HepG2 (cell line): ENCODE results near the gene SYNE1. TPM values are rescaled to one million over a fixed set of nuclear protein-coding genes. Genes with fewer than 3 reads are reported as not detected.
A peak's percentile ranks its signal among the peaks of the same experiment; 100 is the strongest.

Experiments
- ATAC-seq: fragments of 200-7000 bp; cut with Tn5 transposase; 3 replicates; pipeline ENCODE4 v1.9.1; 2020; ENCODE audit warnings: mild to moderate bottlenecking, moderate library complexity
- BruUV-seq: library from RNA; stranded (reverse); fragments of 400-500 nt; replicated peaks from 2 replicates; lab custom pipeline; 2021; lab: Mats Ljungman, UMichigan
- CTCF ChIA-PET: fragments of 300-600 bp; formaldehyde crosslinking; extraction: SDS; loops from one replicate; lab custom pipeline; 2021; ENCODE audit warnings: low total read pairs, inconsistent platforms, low intra/inter-chr PET ratio; lab: Yijun Ruan, JAX
- POLR2A ChIA-PET: fragments of 350-600 bp; sonication (Branson Sonifier 250); formaldehyde crosslinking; loops from one replicate; lab custom pipeline; 2020; ENCODE audit warnings: antibody characterized with exemption, inconsistent platforms; lab: Yijun Ruan, JAX
- DNase-seq: peaks from one replicate; pipeline ENCODE4 v3.0.0-alpha.2; 2015; ENCODE audit warnings: low spot score
- FAIRE-seq: peaks from 3 replicates; lab custom pipeline; 2011; peaks lifted over from hg19 to GRCh38; lab: Jason Lieb, UNC
- H2AFZ ChIP-seq: one replicate; pipeline ENCODE4 v1.6.1; 2011; ENCODE audit warnings: low read length, inconsistent platforms
- H3K27ac ChIP-seq: fragments of 300-600 bp; 3 replicates; pipeline ENCODE4 v1.8.0; 2011; ENCODE audit warnings: mixed run types, mild to moderate bottlenecking, mixed read lengths, low read length, inconsistent platforms; ENCODE audit not compliant: insufficient read depth; ENCODE audit errors: extremely low read length
- H3K27me3 ChIP-seq, 2 experiments: fragments of 200-600 bp in 1 of 2; 2 replicates in 1 of 2; 3 replicates in 1 of 2; pipeline versions ENCODE4 v1.6.0 to v1.8.0; 2011; ENCODE audit warnings: low read length in 2 of 2, mild to moderate bottlenecking in 2 of 2, moderate library complexity in 2 of 2, inconsistent platforms in 1 of 2; ENCODE audit not compliant: insufficient read depth in 2 of 2, control insufficient read depth in 1 of 2
- H3K36me3 ChIP-seq, 2 experiments: fragments of 200-600 bp in 1 of 2; replicated peaks in 1 of 2; 2 replicates in 1 of 2; 3 replicates in 1 of 2; pipeline versions ENCODE4 v1.5.1 to v1.8.0; 2011; ENCODE audit warnings: low read length in 2 of 2, inconsistent platforms in 1 of 2; ENCODE audit not compliant: insufficient read depth in 2 of 2, control insufficient read depth in 1 of 2
- H3K4me1 ChIP-seq: 2 replicates; pipeline ENCODE4 v1.5.1; 2012; ENCODE audit warnings: low read length, inconsistent platforms; ENCODE audit not compliant: insufficient read depth
- H3K4me2 ChIP-seq: 2 replicates; pipeline ENCODE4 v1.6.0; 2011; ENCODE audit warnings: low read depth, low read length, inconsistent platforms
- H3K4me3 ChIP-seq, 3 experiments: fragments of 200-600 bp in 1 of 3; sonication (generic), shearing (Covaris generic) in 1 of 3; replicated peaks in 1 of 3; 2 replicates each; pipeline ENCODE4 v1.5.1; 2011 to 2016; ENCODE audit warnings: low read length in 3 of 3, inconsistent platforms in 2 of 3, low read depth in 2 of 3, mild to moderate bottlenecking in 2 of 3, control low read depth in 1 of 3, mixed read lengths in 1 of 3; ENCODE audit not compliant: insufficient read depth in 1 of 3
- H3K79me2 ChIP-seq: one replicate; pipeline ENCODE4 v1.6.1; 2011; ENCODE audit warnings: low read length, inconsistent platforms; ENCODE audit not compliant: insufficient read depth
- H3K9ac ChIP-seq: 2 replicates; pipeline ENCODE4 v1.6.0; 2011; ENCODE audit warnings: mild to moderate bottlenecking, low read depth, low read length, inconsistent platforms; ENCODE audit not compliant: insufficient read depth
- H3K9me3 ChIP-seq: 2 replicates; pipeline ENCODE4 v1.5.1; 2012; ENCODE audit warnings: mild to moderate bottlenecking, low read length
- H4K20me1 ChIP-seq: 2 replicates; pipeline ENCODE4 v1.6.0; 2011; ENCODE audit warnings: inconsistent platforms, mild to moderate bottlenecking, low read length, moderate library complexity; ENCODE audit not compliant: insufficient read depth
- CCDC6 ChIP-seq: sonication (generic); formaldehyde crosslinking; IDR thresholded peaks from 2 replicates; pipeline ENCODE4 v1.8.1; 2022; ENCODE audit warnings: mild to moderate bottlenecking, missing genetic modification reagents, moderate library complexity
- ERF ChIP-seq: IDR thresholded peaks from 2 replicates; pipeline ENCODE4 v1.6.1; 2018; ENCODE audit warnings: missing biosample characterization, missing genetic modification reagents
- HDAC2 ChIP-seq: sonication (generic); formaldehyde crosslinking; IDR thresholded peaks from 2 replicates; pipeline ENCODE4 v1.4.0; 2020; ENCODE audit warnings: missing genetic modification reagents
- KDM2A ChIP-seq: sonication (generic); formaldehyde crosslinking; IDR thresholded peaks from 2 replicates; pipeline ENCODE4 v1.4.0; 2020; ENCODE audit warnings: low read depth, missing genetic modification reagents, borderline replicate concordance
- MAFG ChIP-seq: sonication (generic); formaldehyde crosslinking; IDR thresholded peaks from 2 replicates; pipeline ENCODE4 v1.5.1; 2020; ENCODE audit warnings: mild to moderate bottlenecking, missing genetic modification reagents
- SNAPC2 ChIP-seq: sonication (generic); formaldehyde crosslinking; IDR thresholded peaks from 2 replicates; pipeline ENCODE4 v1.8.1; 2022; ENCODE audit warnings: mild to moderate bottlenecking, missing genetic modification reagents
- SP140L ChIP-seq: sonication (generic); formaldehyde crosslinking; IDR thresholded peaks from 2 replicates; pipeline ENCODE4 v1.4.0; 2020; ENCODE audit warnings: missing genetic modification reagents, borderline replicate concordance
- TEAD3 ChIP-seq: optimal IDR thresholded peaks from 2 replicates; pipeline ENCODE3; 2016; ENCODE audit warnings: borderline replicate concordance
- ZNF230 ChIP-seq: sonication (generic); formaldehyde crosslinking; IDR thresholded peaks from 2 replicates; pipeline ENCODE4 v1.4.0; 2020; ENCODE audit warnings: mild to moderate bottlenecking, missing genetic modification reagents
- ZNF34 ChIP-seq: sonication (generic); formaldehyde crosslinking; IDR thresholded peaks from 2 replicates; pipeline ENCODE4 v1.4.0; 2020; ENCODE audit warnings: mild to moderate bottlenecking, missing genetic modification reagents, borderline replicate concordance
- ZNF607 ChIP-seq: sonication (generic); formaldehyde crosslinking; IDR thresholded peaks from 2 replicates; pipeline ENCODE4 v1.5.1; 2020; ENCODE audit warnings: missing genetic modification reagents, mild to moderate bottlenecking, borderline replicate concordance
- ZNF644 ChIP-seq: IDR thresholded peaks from 2 replicates; pipeline ENCODE4 v1.6.1; 2016; ENCODE audit warnings: low read depth
- ZNF678 ChIP-seq: sonication (generic); formaldehyde crosslinking; IDR thresholded peaks from 2 replicates; pipeline ENCODE4 v1.4.0; 2020; ENCODE audit warnings: mild to moderate bottlenecking, missing genetic modification reagents
- ZNF703 ChIP-seq: sonication (generic); formaldehyde crosslinking; IDR thresholded peaks from 2 replicates; pipeline ENCODE4 v1.5.1; 2020; ENCODE audit warnings: missing genetic modification reagents, mild to moderate bottlenecking, moderate library complexity, borderline replicate concordance
- WGBS: methylation state at CpG from one replicate; pipeline ENCODE4 v1.1.6; 2017; ENCODE audit warnings: low lambda C conversion rate; 5-methylcytosine and 5-hydroxymethylcytosine counted together
- in situ Hi-C: cut with HindIII; loops from 2 replicates; pipeline ENCODE4 v1.10.0; 2017; ENCODE audit warnings: low pct_unique_long_range_greater_than_20kb; ENCODE audit not compliant: extremely low pct_ligation_motif_present
- intact Hi-C: fragments of 100-400 bp; cut with micrococcal nuclease; formaldehyde crosslinking; loops from one replicate; pipeline ENCODE4 v1.10.0; 2022; ENCODE audit not compliant: unreplicated experiment
- polyA plus RNA-seq, 8 experiments: library from polyadenylated mRNA; depleted of rRNA in 3 of 8; stranded (reverse) in 7 of 8; unstranded in 1 of 8; fragments of >200 nt; fragmentation: Illumina TruSeq in 4 of 8; extraction: Trizol in 4 of 8; gene quantifications; 2 replicates each; pipeline versions ENCODE4 v1.2.1 to v1.2.3, GENCODE V29; 2011 to 2016; ENCODE audit warnings: low read depth in 4 of 8, missing spikeins in 1 of 8, mixed read lengths in 1 of 8; ENCODE audit not compliant: insufficient read depth in 1 of 8
- total RNA-seq, 5 experiments: library from RNA; depleted of rRNA; stranded (reverse); fragments of >200 nt; fragmentation: Illumina TruSeq; extraction: Trizol; gene quantifications; 2 replicates each; pipeline ENCODE4 v1.2.3, GENCODE V29; 2016; ENCODE audit warnings: low read depth in 1 of 5
- TF ChIP-seq, protein P1 (sequence below): IDR thresholded peaks from 2 replicates; pipeline ENCODE4 v1.6.1; 2012; ENCODE audit warnings: low read depth, low read length, improper control_type of control experiment
- TF ChIP-seq, protein P2 (sequence below): sonication (generic); formaldehyde crosslinking; IDR thresholded peaks from 2 replicates; pipeline ENCODE4 v1.5.0; 2020; ENCODE audit warnings: mild to moderate bottlenecking, missing genetic modification reagents, borderline replicate concordance
- TF ChIP-seq, protein P3 (sequence below): sonication (generic); formaldehyde crosslinking; IDR thresholded peaks from 2 replicates; pipeline ENCODE4 v1.8.1; 2023; ENCODE audit warnings: mild to moderate bottlenecking, moderate library complexity, missing genetic modification reagents

Gene SYNE1
- total and polyA plus RNA-seq, 2 of the 13 experiments (the other 11 are each of a cell fraction or from before 2014, with no cell fraction given) = 5.5 to 15.9 TPM

DNA sequence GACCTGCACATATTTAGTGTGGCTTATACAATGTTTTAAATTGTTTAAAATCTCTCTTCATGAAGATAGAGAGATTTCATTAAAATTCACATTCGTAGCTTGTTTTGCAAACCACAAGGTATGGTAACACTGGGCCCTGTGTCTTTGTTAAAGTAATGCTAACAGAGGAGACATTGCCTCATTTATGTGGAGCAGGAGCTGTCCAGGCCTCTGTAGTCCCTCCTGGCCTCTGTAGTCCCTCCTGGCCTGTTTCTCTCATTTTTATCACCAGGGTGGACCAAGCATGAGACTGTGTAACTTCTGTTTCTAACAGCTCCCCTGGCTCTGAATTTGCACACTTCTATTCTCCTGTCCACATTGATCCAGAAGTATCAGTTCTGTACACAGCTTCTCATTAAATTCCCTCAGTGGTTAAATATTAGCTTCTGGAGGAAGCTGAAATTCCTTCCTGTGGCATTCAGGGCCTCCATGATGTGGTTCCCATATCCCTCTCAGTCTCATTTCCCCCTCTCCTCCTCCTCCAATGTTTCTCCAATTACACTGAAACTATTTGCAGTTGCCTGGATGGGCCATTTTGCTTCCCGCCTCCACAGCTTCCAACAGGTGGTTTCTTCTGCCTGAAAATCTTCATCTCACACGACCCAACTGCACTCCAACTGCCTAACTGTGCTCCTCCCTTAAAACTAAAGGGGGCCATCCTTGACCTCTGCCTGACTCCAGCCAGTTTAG, 340.4 kb downstream of the SYNE1 start:
- Histone ChIP-seq H3K79me2 (no peaks in the 10 kb centered on the region), H3K9me3 (no peaks in the 10 kb centered on the region), H3K36me3 (0 out of 5 replicates have a peak, but pooled peaks cover 0 to 4% of the 10 kb centered on the region in 2 experiments), H2AFZ (peak overlapping the region; percentile 8), H3K9ac (no peak overlapping the region), H4K20me1 (no peaks in the 10 kb centered on the region), H3K4me3 (peak overlapping the region in 1 of 3 experiments; percentile 17; a peak in 1 of 6 replicates), H3K4me2 (peak overlapping the region; percentile 56), H3K27ac (peak overlapping the region; percentile 28), H3K4me1 (peaks cover 35% of the 10 kb centered on the region), H3K27me3 (no peaks in the 10 kb centered on the region; a peak in 1 of 5 replicates)
- in situ Hi-C loops = loop anchor here (25.0 kb wide), 1 partner anchor 690 kb away; the partner anchor contains the start of gene FBXO5
- peak; percentile 45 for DNase-seq
- no TSS peak for BruUV-seq
- ChIA-PET POLR2A (interaction anchor here (1.1 to 1.7 kb wide), 3 partner anchors 19 to 686 kb away, joined by 3 to 11 read pairs (median 6); partner anchors contain the start of gene FBXO5), CTCF (no interaction called here)
- ATAC-seq = peak; percentile 70
- no peak for FAIRE-seq
- WGBS = 40% methylated on average over 3 of the region's 3 CpGs
- intact Hi-C loops = no loop called here
- TF ChIP-seq ZNF703 (CRISPR knock-in tag) = no peak
- TF ChIP-seq ZNF230 (CRISPR knock-in tag) = 0 out of 2 replicates have a peak, but pooled peaks have one; percentile 43
- TF ChIP-seq, protein P1, sequence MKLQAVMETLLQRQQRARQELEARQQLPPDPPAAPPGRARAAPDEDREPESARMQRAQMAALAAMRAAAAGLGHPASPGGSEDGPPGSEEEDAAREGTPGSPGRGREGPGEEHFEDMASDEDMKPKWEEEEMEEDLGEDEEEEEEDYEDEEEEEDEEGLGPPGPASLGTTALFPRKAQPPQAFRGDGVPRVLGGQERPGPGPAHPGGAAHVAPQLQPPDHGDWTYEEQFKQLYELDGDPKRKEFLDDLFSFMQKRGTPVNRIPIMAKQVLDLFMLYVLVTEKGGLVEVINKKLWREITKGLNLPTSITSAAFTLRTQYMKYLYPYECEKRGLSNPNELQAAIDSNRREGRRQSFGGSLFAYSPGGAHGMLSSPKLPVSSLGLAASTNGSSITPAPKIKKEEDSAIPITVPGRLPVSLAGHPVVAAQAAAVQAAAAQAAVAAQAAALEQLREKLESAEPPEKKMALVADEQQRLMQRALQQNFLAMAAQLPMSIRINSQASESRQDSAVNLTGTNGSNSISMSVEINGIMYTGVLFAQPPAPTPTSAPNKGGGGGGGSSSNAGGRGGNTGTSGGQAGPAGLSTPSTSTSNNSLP = no peak
- peak; percentile 28; the same call in 1 of the 2 replicates for TF ChIP-seq ERF (CRISPR knock-in tag)
- TF ChIP-seq ZNF678 (CRISPR knock-in tag) = no peak
- peak; percentile 17; the same call in 1 of the 2 replicates for TF ChIP-seq HDAC2 (CRISPR knock-in tag)
- TF ChIP-seq, protein P2, sequence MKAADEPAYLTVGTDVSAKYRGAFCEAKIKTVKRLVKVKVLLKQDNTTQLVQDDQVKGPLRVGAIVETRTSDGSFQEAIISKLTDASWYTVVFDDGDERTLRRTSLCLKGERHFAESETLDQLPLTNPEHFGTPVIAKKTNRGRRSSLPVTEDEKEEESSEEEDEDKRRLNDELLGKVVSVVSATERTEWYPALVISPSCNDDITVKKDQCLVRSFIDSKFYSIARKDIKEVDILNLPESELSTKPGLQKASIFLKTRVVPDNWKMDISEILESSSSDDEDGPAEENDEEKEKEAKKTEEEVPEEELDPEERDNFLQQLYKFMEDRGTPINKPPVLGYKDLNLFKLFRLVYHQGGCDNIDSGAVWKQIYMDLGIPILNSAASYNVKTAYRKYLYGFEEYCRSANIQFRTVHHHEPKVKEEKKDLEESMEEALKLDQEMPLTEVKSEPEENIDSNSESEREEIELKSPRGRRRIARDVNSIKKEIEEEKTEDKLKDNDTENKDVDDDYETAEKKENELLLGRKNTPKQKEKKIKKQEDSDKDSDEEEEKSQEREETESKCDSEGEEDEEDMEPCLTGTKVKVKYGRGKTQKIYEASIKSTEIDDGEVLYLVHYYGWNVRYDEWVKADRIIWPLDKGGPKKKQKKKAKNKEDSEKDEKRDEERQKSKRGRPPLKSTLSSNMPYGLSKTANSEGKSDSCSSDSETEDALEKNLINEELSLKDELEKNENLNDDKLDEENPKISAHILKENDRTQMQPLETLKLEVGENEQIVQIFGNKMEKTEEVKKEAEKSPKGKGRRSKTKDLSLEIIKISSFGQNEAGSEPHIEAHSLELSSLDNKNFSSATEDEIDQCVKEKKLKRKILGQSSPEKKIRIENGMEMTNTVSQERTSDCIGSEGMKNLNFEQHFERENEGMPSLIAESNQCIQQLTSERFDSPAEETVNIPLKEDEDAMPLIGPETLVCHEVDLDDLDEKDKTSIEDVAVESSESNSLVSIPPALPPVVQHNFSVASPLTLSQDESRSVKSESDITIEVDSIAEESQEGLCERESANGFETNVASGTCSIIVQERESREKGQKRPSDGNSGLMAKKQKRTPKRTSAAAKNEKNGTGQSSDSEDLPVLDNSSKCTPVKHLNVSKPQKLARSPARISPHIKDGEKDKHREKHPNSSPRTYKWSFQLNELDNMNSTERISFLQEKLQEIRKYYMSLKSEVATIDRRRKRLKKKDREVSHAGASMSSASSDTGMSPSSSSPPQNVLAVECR = 0 out of 2 replicates have a peak, but pooled peaks have one; percentile 19
- TF ChIP-seq MAFG (CRISPR knock-in tag) = no peak
- no peak for TF ChIP-seq ZNF607 (CRISPR knock-in tag)
- TF ChIP-seq, protein P3, sequence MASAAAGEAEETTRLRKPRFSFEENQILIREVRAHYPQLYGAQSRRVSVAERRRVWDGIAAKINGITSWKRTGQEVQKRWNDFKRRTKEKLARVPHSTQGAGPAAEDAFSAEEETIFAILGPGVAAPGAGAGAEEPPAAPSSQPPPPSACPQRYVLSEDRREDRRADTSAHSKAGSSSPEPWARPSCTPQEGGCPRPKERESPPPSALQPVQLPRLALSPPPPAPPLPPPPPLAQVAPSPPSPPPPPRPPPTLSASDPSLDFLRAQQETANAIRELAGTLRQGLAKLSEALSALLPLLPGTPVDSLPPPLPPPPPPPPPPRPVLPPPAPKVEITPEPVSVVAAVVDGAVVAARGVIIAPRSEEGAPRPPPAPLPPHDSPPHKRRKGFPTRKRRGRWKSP (CRISPR knock-in tag) = 0 out of 2 replicates have a peak, but pooled peaks have one; percentile 26
- no peak for TF ChIP-seq KDM2A
- TF ChIP-seq ZNF34 = no peak
- TF ChIP-seq SNAPC2 (CRISPR knock-in tag) = no peak
- TF ChIP-seq TEAD3 (CRISPR knock-in tag) = peak; percentile 4
- TF ChIP-seq SP140L (CRISPR knock-in tag) = no peak
- no peak for TF ChIP-seq CCDC6 (CRISPR knock-in tag)
- peak; percentile 12; the same call in 1 of the 2 replicates for TF ChIP-seq ZNF644 (CRISPR knock-in tag)
